ENCODE results near the gene MAP7D3. TPM values are rescaled to one million over a fixed set of nuclear protein-coding genes. Genes with fewer than 3 reads are reported as not detected.
"Not testable (repeated sequence)": the region's sequence is repeated elsewhere in the genome, so short reads cannot be mapped to it uniquely, and the experiment has no call there.

The MAP7D3 gene
- total RNA-seq, 4 donors from 2014 or later: 4.3 to 10.2 (median 7.6) TPM

GRCh38 chrX:136250191-136251040 lies 784 bp downstream of the MAP7D3 start:
- no peaks in the 10 kb centered on the region for H3K36me3 ChIP-seq
- TF ChIP-seq, protein P1, sequence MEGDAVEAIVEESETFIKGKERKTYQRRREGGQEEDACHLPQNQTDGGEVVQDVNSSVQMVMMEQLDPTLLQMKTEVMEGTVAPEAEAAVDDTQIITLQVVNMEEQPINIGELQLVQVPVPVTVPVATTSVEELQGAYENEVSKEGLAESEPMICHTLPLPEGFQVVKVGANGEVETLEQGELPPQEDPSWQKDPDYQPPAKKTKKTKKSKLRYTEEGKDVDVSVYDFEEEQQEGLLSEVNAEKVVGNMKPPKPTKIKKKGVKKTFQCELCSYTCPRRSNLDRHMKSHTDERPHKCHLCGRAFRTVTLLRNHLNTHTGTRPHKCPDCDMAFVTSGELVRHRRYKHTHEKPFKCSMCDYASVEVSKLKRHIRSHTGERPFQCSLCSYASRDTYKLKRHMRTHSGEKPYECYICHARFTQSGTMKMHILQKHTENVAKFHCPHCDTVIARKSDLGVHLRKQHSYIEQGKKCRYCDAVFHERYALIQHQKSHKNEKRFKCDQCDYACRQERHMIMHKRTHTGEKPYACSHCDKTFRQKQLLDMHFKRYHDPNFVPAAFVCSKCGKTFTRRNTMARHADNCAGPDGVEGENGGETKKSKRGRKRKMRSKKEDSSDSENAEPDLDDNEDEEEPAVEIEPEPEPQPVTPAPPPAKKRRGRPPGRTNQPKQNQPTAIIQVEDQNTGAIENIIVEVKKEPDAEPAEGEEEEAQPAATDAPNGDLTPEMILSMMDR (IDR thresholded peaks at IDR 0.05): no peak
- no peak for TF ChIP-seq POLR2AphosphoS5 (IDR thresholded peaks at IDR 0.05)
- no peak for TF ChIP-seq POLR2A (IDR thresholded peaks at IDR 0.05)
- no peak for TF ChIP-seq EP300 (IDR thresholded peaks at IDR 0.05)
- H3K27ac ChIP-seq: peak overlapping the region; percentile 69
- DNase-seq (ENCODE audit: low spot score in 2 of 2): no peak
- 33% methylated on average over 18 of the region's 53 CpGs for WGBS
- H3K4me3 ChIP-seq: peak overlapping the region; percentile 59
- no peaks in the 10 kb centered on the region for H3K9me3 ChIP-seq
- no peaks in the 10 kb centered on the region for H3K27me3 ChIP-seq
- H3K4me1 ChIP-seq: peaks cover 2% of the 10 kb centered on the region

DNA sequence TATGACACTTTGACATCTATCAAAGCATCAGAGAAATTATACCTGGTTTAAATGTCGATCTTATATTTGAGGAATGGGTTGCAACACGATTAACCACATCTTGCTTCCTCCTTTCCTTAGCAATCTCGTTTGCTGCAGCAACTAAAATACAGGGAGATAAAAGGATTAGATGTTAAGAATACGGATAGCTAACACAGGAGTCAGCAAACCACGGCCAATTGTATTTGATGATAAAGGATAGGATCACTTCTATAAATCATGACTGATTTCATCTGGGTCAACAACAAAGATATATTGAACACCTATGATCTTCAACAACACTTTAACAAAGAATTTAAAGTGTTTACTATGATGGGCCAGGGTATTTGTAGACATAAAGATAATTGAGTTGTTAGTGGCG lies 5.0 kb downstream of the MAP7D3 start:
- 78% methylated on average over 6 of the region's 6 CpGs for WGBS
- H3K27ac ChIP-seq: no peak overlapping the region
- no peaks in the 10 kb centered on the region for H3K9me3 ChIP-seq
- H3K4me3 ChIP-seq: no peak overlapping the region
- H3K4me1 ChIP-seq: peaks cover 2% of the 10 kb centered on the region
- no peak for TF ChIP-seq POLR2A (IDR thresholded peaks at IDR 0.05)
- no peak for TF ChIP-seq EP300 (IDR thresholded peaks at IDR 0.05)
- no peak for TF ChIP-seq POLR2AphosphoS5 (IDR thresholded peaks at IDR 0.05)
- TF ChIP-seq, protein P1 (IDR thresholded peaks at IDR 0.05): no peak
- peaks cover 8% of the 10 kb centered on the region for H3K36me3 ChIP-seq
- no peaks in the 10 kb centered on the region for H3K27me3 ChIP-seq
- no peak for DNase-seq (ENCODE audit: low spot score in 2 of 2)

DNA sequence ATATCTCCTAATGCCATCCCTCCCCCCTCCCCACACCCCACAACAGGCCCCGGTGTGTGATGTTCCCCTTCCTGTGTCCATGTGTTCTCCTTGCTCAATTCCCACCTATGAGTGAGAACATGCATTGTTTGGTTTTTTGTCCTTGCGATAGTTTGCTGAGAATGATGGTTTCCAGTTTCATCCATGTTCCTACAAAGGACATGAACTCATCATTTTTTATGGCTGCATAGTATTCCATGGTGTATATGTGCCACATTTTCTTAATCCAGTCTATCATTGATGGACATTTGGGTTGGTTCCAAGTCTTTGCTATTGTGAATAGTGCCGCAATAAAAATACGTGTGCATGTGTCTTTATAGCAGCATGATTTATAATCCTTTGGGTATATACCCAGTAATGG lies 13.4 kb downstream of the MAP7D3 start:
- WGBS: 93% methylated on average over 4 of the region's 4 CpGs
- peaks cover 15% of the 10 kb centered on the region for H3K36me3 ChIP-seq

DNA sequence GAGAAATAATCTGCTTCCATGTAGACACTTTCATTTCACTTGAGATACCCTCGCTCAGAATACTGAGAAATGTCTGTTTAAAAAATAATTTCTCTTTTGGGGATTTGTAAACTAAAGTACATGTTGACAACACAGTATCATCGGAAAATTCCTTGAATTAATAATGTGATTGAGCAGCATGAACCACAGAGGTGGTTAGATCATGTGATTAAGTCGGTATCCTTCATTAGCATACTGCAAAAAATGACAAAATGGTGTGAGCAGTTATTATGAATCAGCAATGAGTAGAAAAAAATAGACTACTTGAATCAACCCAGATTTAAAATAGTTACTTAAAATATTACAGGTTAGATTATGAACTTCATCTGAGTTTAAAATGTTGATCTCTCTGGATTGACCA lies 14.1 kb downstream of the MAP7D3 start:
- no peak overlapping the region for H3K27ac ChIP-seq
- H3K4me3 ChIP-seq: no peak overlapping the region
- H3K36me3 ChIP-seq: peaks cover 11% of the 10 kb centered on the region
- WGBS: 65% methylated on average over 3 of the region's 3 CpGs
- no peak for DNase-seq (ENCODE audit: low spot score in 2 of 2)
- no peak for TF ChIP-seq POLR2A (IDR thresholded peaks at IDR 0.05)
- TF ChIP-seq, protein P1 (IDR thresholded peaks at IDR 0.05): no peak
- no peak for TF ChIP-seq EP300 (IDR thresholded peaks at IDR 0.05)
- no peak for TF ChIP-seq POLR2AphosphoS5 (IDR thresholded peaks at IDR 0.05)
- H3K27me3 ChIP-seq: no peaks in the 10 kb centered on the region
- H3K4me1 ChIP-seq: no peaks in the 10 kb centered on the region
- no peaks in the 10 kb centered on the region for H3K9me3 ChIP-seq

More for the DNA sequence above, 13.4 kb downstream of the MAP7D3 start:
- H3K9me3 ChIP-seq; H3K27me3 ChIP-seq; H3K27ac ChIP-seq; DNase-seq (ENCODE audit: low spot score in 2 of 2); H3K4me1 ChIP-seq; H3K4me3 ChIP-seq: not testable (repeated sequence)

GRCh38 chrX:136228839-136229207 lies 22.4 kb downstream of the MAP7D3 start:
- H3K4me3 ChIP-seq: no peak overlapping the region
- H3K36me3 ChIP-seq: peaks cover 11% of the 10 kb centered on the region

More at GRCh38 chrX:136228839-136229207, 22.4 kb downstream of the MAP7D3 start:
- WGBS: 61% methylated on average over 3 of the region's 3 CpGs
- no peaks in the 10 kb centered on the region for H3K4me1 ChIP-seq
- H3K27me3 ChIP-seq: no peaks in the 10 kb centered on the region
- H3K9me3 ChIP-seq: no peaks in the 10 kb centered on the region
- no peak overlapping the region for H3K27ac ChIP-seq
- no peak for DNase-seq (ENCODE audit: low spot score in 2 of 2)
- no peak for TF ChIP-seq POLR2AphosphoS5 (IDR thresholded peaks at IDR 0.05)
- TF ChIP-seq EP300 (IDR thresholded peaks at IDR 0.05): no peak
- TF ChIP-seq, protein P1 (IDR thresholded peaks at IDR 0.05): no peak
- TF ChIP-seq POLR2A (IDR thresholded peaks at IDR 0.05): no peak

Data from suprapubic skin (tissue), 4 donors.